PC-3 (cell line): ENCODE measurements around the gene KIAA0930. TPM values are rescaled to one million over a fixed set of nuclear protein-coding genes. Genes with fewer than 3 reads are reported as not detected.

Experiments used
- ATAC-seq: fragments of 200-7000 bp; cut with Tn5 transposase; 2 replicates; pipeline ENCODE4 v1.9.1; 2020; ENCODE audit warnings: mild to moderate bottlenecking, moderate library complexity
- BruUV-seq: library from RNA; stranded (reverse); fragments of 400-500 nt; replicated peaks from 2 replicates; lab custom pipeline; 2021; lab: Mats Ljungman, UMichigan
- CTCF ChIA-PET: fragments of 300-600 bp; sonication (Branson Sonifier 250); formaldehyde crosslinking; loops from one replicate; lab custom pipeline; 2022; ENCODE audit warnings: antibody characterized with exemption; lab: Charles Lee
- POLR2A ChIA-PET: fragments of 300-600 bp; sonication (Branson Sonifier 250); formaldehyde crosslinking; loops from one replicate; lab custom pipeline; 2022; ENCODE audit warnings: antibody characterized with exemption; ENCODE audit not compliant: unreplicated experiment; lab: Charles Lee
- DNase-seq: peaks from one replicate; pipeline ENCODE4 v3.0.0-alpha.2; 2015
- H2AFZ ChIP-seq: fragments of 300-600 bp; sonication (generic); 2 replicates; pipeline ENCODE4 v1.6.0; 2016; ENCODE audit warnings: antibody characterized with exemption, low read length
- H3F3A ChIP-seq: fragments of 300-600 bp; sonication (generic); one replicate; pipeline ENCODE4 v1.6.0; 2017; ENCODE audit warnings: antibody characterized with exemption, low read length, control low read depth, mild to moderate bottlenecking; ENCODE audit not compliant: unreplicated experiment
- H3K27ac ChIP-seq: fragments of 300-600 bp; sonication (generic); 2 replicates; pipeline ENCODE4 v1.5.1; 2016; ENCODE audit warnings: mild to moderate bottlenecking, low read length
- H3K27me3 ChIP-seq: fragments of 300-600 bp; sonication (generic); 2 replicates; pipeline ENCODE4 v1.6.1; 2016; ENCODE audit warnings: low read length, mixed read lengths
- H3K36me3 ChIP-seq: fragments of 300-600 bp; sonication (generic); 2 replicates; pipeline ENCODE4 v1.6.1; 2016; ENCODE audit warnings: low read depth, mixed run types, low read length, mixed read lengths
- H3K4me1 ChIP-seq: fragments of 300-600 bp; sonication (generic); 2 replicates; pipeline ENCODE4 v1.5.1; 2016; ENCODE audit warnings: low read length; ENCODE audit not compliant: insufficient read depth
- H3K4me2 ChIP-seq: fragments of 300-600 bp; sonication (generic); 2 replicates; pipeline ENCODE4 v1.6.0; 2016; ENCODE audit warnings: low read length
- H3K4me3 ChIP-seq: fragments of 300-600 bp; sonication (generic); 2 replicates; pipeline ENCODE4 v1.5.1; 2016; ENCODE audit warnings: mild to moderate bottlenecking, low read length, mixed read lengths
- H3K79me2 ChIP-seq: fragments of 300-600 bp; sonication (generic); 2 replicates; pipeline ENCODE4 v1.6.1; 2017; ENCODE audit warnings: low read length, mixed read lengths
- H3K9ac ChIP-seq: fragments of 300-600 bp; sonication (generic); 2 replicates; pipeline ENCODE4 v1.6.0; 2016; ENCODE audit warnings: mild to moderate bottlenecking, low read length
- H3K9me2 ChIP-seq: fragments of 300-600 bp; sonication (generic); replicated peaks from 2 replicates; pipeline ENCODE4 v1.6.1; 2016; ENCODE audit warnings: mixed run types, low read length, mixed read lengths
- H3K9me3 ChIP-seq: fragments of 300-600 bp; sonication (generic); 2 replicates; pipeline ENCODE4 v1.6.1; 2016; ENCODE audit warnings: low read length, mixed read lengths
- H4K20me1 ChIP-seq: fragments of 300-600 bp; sonication (generic); 2 replicates; pipeline ENCODE4 v1.6.1; 2016; ENCODE audit warnings: low read length, mixed read lengths
- EZH2 ChIP-seq: fragments of 300-600 bp; sonication (generic); IDR thresholded peaks from one replicate; pipeline ENCODE4 v1.6.1; 2017; ENCODE audit warnings: antibody characterized with exemption, mild to moderate bottlenecking, low read length; ENCODE audit not compliant: unreplicated experiment
- EZH2phosphoT487 ChIP-seq: fragments of 300-600 bp; sonication (generic); IDR thresholded peaks from 2 replicates; pipeline ENCODE4 v1.6.1; 2018; ENCODE audit warnings: mild to moderate bottlenecking, antibody characterized with exemption, low read length, borderline replicate concordance
- intact Hi-C: fragments of 100-400 bp; cut with micrococcal nuclease; formaldehyde crosslinking; loops from 2 replicates; pipeline ENCODE4 v1.9.0; 2023
- total RNA-seq: library from RNA; depleted of rRNA; stranded (reverse); fragments of >200 nt; gene quantifications from 2 replicates; pipeline ENCODE4 v1.2.3, GENCODE V29; 2014
- TF ChIP-seq, protein P1 (sequence below): fragments of 300-600 bp; sonication (generic); conservative IDR thresholded peaks from 2 replicates; pipeline ENCODE4 v1.5.1; 2017; ENCODE audit warnings: antibody characterized with exemption, low read depth, mild to moderate bottlenecking, low read length

The KIAA0930 gene
- total RNA-seq, 1 experiment from 2014 or later: 29.8 TPM

DNA sequence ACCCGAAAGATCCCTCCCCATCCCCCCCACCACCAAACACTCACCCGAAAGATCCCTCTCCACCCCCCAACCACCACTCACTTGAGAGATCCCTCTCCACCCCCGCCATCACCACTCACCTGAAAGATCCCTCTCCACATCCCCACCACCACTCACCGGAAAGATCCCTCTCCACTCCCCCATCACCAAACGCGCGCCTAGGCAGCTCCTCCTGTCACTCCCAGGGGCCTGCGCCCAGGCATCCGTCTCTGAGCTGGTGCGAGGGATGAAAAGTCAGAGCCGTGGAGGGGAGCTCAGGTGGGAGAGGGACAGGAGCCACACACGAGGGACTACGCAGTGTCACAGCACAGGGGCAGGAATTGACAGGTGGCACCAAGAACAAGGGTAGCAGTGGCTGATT is 11.5 kb downstream of the KIAA0930 start:
- H3K4me1 ChIP-seq: no peaks in the 10 kb centered on the region
- H3K9me2 ChIP-seq: no peaks in the 10 kb centered on the region
- H3K27ac ChIP-seq: no peak overlapping the region
- no peaks in the 10 kb centered on the region for H3K79me2 ChIP-seq
- no peaks in the 10 kb centered on the region for H3K27me3 ChIP-seq
- TF ChIP-seq, protein P1, sequence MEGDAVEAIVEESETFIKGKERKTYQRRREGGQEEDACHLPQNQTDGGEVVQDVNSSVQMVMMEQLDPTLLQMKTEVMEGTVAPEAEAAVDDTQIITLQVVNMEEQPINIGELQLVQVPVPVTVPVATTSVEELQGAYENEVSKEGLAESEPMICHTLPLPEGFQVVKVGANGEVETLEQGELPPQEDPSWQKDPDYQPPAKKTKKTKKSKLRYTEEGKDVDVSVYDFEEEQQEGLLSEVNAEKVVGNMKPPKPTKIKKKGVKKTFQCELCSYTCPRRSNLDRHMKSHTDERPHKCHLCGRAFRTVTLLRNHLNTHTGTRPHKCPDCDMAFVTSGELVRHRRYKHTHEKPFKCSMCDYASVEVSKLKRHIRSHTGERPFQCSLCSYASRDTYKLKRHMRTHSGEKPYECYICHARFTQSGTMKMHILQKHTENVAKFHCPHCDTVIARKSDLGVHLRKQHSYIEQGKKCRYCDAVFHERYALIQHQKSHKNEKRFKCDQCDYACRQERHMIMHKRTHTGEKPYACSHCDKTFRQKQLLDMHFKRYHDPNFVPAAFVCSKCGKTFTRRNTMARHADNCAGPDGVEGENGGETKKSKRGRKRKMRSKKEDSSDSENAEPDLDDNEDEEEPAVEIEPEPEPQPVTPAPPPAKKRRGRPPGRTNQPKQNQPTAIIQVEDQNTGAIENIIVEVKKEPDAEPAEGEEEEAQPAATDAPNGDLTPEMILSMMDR: no peak
- TF ChIP-seq EZH2phosphoT487 (no peak), EZH2 (no peak)
- H4K20me1 ChIP-seq: no peaks in the 10 kb centered on the region
- no peak overlapping the region for H2AFZ ChIP-seq
- H3K9me3 ChIP-seq: no peaks in the 10 kb centered on the region
- H3K9ac ChIP-seq: no peak overlapping the region
- POLR2A ChIA-PET: no interaction called here
- CTCF ChIA-PET: no interaction called here
- DNase-seq (no peak), ATAC-seq (no peak)
- H3F3A ChIP-seq: no peaks in the 10 kb centered on the region
- H3K4me2 ChIP-seq: no peak overlapping the region
- BruUV-seq: no TSS peak
- intact Hi-C loops: no loop called here
- H3K4me3 ChIP-seq: no peak overlapping the region
- no peaks in the 10 kb centered on the region for H3K36me3 ChIP-seq

GRCh38 chr22:45228401-45228754 is 12.3 kb downstream of the KIAA0930 start:
- intact Hi-C loops: no loop called here
- Histone ChIP-seq H4K20me1 (no peaks in the 10 kb centered on the region), H3F3A (no peaks in the 10 kb centered on the region), H3K4me1 (no peaks in the 10 kb centered on the region), H3K9ac (no peak overlapping the region), H3K4me2 (no peak overlapping the region), H3K27me3 (no peaks in the 10 kb centered on the region), H3K36me3 (no peaks in the 10 kb centered on the region), H2AFZ (no peak overlapping the region), H3K27ac (no peak overlapping the region), H3K9me2 (no peaks in the 10 kb centered on the region), H3K79me2 (no peaks in the 10 kb centered on the region), H3K4me3 (no peak overlapping the region), H3K9me3 (no peaks in the 10 kb centered on the region)
- TF ChIP-seq EZH2phosphoT487 (no peak), EZH2 (no peak)
- TF ChIP-seq, protein P1: no peak
- ChIA-PET CTCF (no interaction called here), POLR2A (no interaction called here)
- BruUV-seq: no TSS peak
- DNase-seq (no peak), ATAC-seq (no peak)

DNA sequence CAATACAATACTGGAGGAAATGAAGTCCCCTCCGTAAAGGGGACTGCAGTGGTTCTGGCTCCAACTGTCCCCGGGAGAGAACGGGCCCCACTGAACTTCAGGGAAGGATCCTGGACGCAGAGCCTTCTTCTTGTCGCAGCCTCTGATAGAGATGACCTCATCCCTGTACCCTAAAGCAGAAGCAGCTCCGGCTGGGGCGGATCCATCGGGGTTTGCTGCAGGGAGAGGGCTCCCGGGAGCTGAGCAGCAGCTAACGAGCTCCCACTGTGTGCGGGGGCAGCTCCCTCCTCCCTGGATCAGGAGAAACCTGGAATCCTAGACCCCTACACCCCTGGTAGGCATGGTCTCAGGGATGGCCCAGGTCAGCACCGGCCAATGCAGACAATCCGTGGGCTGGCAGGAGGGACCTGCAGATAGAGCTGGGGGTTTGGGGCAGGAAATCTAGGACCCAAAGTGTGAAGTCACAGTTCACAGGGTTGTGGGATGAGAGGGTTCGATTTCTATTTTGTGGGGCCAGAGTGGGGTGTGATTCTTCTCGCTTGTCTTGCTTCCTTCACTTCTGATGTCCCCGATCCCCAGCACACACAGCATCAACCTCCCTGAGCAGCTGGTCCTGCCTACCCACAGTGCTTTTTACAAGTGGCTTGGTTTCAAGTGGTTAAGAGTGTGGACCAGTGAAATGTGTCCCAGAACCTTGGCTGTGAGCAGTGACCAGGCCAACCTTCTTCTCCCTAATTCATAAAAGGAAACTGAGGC is 12.9 kb downstream of the KIAA0930 start:
- BruUV-seq: no TSS peak
- CTCF ChIA-PET: no interaction called here
- H3K9me2 ChIP-seq: no peaks in the 10 kb centered on the region
- no peaks in the 10 kb centered on the region for H3F3A ChIP-seq
- H3K4me1 ChIP-seq: no peaks in the 10 kb centered on the region
- no peaks in the 10 kb centered on the region for H3K9me3 ChIP-seq
- no peak overlapping the region for H2AFZ ChIP-seq
- H3K27me3 ChIP-seq: no peaks in the 10 kb centered on the region
- H3K27ac ChIP-seq: no peak overlapping the region
- no peaks in the 10 kb centered on the region for H3K79me2 ChIP-seq
- H4K20me1 ChIP-seq: no peaks in the 10 kb centered on the region
- no peak overlapping the region for H3K9ac ChIP-seq
- H3K36me3 ChIP-seq: no peaks in the 10 kb centered on the region
- DNase-seq (no peak), ATAC-seq (no peak)
- TF ChIP-seq, protein P1: no peak
- TF ChIP-seq EZH2 (no peak), EZH2phosphoT487 (no peak)
- POLR2A ChIA-PET: no interaction called here
- no peak overlapping the region for H3K4me3 ChIP-seq
- intact Hi-C loops: no loop called here
- H3K4me2 ChIP-seq: no peak overlapping the region
